Neutrophil (primary cell): ENCODE results near the gene PRSS50.

Experiments
- H3K27ac ChIP-seq: fragments of 200-600 bp; sonication (generic); 2 replicates; pipeline ENCODE4 v1.5.1; 2016; ENCODE audit warnings: mild to moderate bottlenecking, moderate library complexity
- H3K27me3 ChIP-seq: fragments of 200-600 bp; sonication (generic); 2 replicates; pipeline ENCODE4 v1.6.0; 2016; ENCODE audit warnings: mild to moderate bottlenecking
- H3K36me3 ChIP-seq: fragments of 200-600 bp; sonication (generic); 2 replicates; pipeline ENCODE4 v1.5.1; 2017
- H3K4me1 ChIP-seq, 2 experiments: fragments of 200-600 bp in 1 of 2; sonication (generic) in 1 of 2; 1 replicate in 1 of 2; 2 replicates in 1 of 2; pipeline versions ENCODE4 v1.5.1 to v1.6.1; 2013 to 2016; ENCODE audit warnings: low read depth in 1 of 2, low read length in 1 of 2, mild to moderate bottlenecking in 1 of 2, moderate library complexity in 1 of 2; ENCODE audit not compliant: control insufficient read depth in 1 of 2, insufficient read depth in 1 of 2
- H3K4me3 ChIP-seq, 2 experiments: fragments of 200-600 bp in 1 of 2; sonication (generic) in 1 of 2; 1 replicate in 1 of 2; 2 replicates in 1 of 2; pipeline ENCODE4 v1.5.1; 2013 to 2016; ENCODE audit warnings: low read depth in 1 of 2, low read length in 1 of 2, mild to moderate bottlenecking in 1 of 2, moderate library complexity in 1 of 2
- H3K9me3 ChIP-seq: fragments of 200-600 bp; sonication (generic); 2 replicates; pipeline ENCODE4 v1.5.1; 2016
- TF ChIP-seq, protein P1 (sequence below): fragments of 200-600 bp; sonication (generic); IDR thresholded peaks from 2 replicates; pipeline ENCODE4 v1.5.1; 2016; ENCODE audit warnings: antibody characterized with exemption

PRSS50 gene

DNA sequence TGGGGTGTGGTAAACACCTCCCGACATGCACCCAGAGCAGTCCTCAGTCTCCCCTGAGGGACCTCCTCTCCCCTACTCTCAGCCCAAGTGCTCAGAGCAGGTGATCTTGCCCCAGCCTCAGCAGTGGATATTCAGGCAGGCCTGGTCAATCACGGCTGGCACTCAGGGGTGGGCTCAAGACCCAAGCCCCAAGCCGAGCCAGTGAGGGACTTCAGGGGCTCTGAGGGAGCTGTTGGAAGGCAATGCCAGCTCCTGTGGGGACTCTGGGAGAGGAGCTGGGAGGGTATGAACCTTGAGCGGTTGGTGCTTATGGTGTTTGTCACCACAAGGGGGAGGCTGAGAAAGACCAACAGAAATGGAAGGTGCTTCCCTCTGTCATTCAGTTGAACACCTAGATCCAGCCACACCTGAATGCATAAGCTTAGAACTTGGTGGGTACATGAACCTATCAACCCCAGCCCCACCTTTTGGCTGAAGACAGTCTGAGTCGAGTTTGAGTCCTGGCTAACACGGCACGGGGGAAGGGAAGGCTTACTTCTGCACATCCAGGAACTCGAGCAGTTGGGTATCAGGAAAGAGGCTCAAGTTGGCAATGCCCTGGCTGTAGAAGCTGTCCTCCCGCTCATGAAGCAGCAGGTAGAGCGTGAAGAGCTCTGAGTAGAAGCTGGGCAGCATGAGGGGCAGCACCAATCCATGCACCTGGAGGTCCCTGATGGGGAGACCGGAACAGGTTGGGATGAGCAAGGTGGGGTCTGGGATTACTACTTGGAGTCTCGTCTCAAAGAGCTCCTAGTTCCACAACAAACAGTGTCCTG lies 43.4 kb downstream of the PRSS50 start:
- TF ChIP-seq, protein P1, sequence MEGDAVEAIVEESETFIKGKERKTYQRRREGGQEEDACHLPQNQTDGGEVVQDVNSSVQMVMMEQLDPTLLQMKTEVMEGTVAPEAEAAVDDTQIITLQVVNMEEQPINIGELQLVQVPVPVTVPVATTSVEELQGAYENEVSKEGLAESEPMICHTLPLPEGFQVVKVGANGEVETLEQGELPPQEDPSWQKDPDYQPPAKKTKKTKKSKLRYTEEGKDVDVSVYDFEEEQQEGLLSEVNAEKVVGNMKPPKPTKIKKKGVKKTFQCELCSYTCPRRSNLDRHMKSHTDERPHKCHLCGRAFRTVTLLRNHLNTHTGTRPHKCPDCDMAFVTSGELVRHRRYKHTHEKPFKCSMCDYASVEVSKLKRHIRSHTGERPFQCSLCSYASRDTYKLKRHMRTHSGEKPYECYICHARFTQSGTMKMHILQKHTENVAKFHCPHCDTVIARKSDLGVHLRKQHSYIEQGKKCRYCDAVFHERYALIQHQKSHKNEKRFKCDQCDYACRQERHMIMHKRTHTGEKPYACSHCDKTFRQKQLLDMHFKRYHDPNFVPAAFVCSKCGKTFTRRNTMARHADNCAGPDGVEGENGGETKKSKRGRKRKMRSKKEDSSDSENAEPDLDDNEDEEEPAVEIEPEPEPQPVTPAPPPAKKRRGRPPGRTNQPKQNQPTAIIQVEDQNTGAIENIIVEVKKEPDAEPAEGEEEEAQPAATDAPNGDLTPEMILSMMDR = no peak
- H3K27me3 ChIP-seq = no peaks in the 10 kb centered on the region
- no peaks in the 10 kb centered on the region for H3K4me1 ChIP-seq
- H3K36me3 ChIP-seq = no peaks in the 10 kb centered on the region
- no peak overlapping the region for H3K4me3 ChIP-seq
- H3K9me3 ChIP-seq = no peaks in the 10 kb centered on the region
- H3K27ac ChIP-seq = no peak overlapping the region

DNA sequence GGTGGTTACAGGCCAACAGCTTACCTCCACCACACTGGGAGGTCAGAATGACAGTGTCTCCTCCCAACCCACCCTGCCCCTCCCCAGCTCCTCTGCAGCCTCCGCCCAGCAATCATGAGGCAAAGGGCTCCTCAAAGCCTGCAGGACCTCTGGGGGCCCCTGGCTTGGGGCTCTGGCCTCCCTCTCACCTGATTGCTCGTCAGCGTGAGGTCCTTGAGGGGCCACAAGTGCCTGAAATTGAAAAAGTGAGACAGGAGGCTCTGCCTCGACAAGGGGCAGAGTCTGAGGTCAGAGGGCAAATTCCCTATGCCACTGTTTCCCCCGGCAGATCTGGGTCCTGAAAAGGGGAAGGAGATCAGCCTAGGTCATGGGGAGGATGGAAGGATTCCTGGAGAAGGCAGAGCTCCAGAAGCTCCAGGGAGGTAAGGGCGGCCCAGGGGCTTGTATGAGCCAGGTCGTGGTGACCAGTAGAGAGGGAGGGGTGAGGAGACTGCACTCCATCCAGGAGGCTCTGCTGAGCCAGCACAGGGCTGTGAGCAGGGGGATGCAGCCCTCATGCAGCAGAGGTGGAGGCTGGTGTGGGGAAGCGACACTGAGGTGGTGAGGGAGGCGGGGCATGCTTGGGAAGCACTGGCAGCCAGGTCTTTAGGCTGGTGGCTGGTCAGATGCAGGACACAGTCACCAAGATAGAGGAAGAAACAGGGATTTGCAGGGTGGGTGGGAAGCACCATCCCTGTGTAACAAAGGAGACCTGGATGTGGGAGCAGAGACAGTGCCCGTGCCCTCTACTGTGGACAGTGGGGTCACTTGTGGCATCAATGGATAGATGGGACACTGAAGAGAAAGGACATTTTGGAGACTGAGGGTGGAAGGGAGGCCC lies 44.3 kb downstream of the PRSS50 start:
- Histone ChIP-seq H3K4me3 (no peak overlapping the region), H3K27me3 (no peaks in the 10 kb centered on the region), H3K27ac (no peak overlapping the region), H3K9me3 (no peaks in the 10 kb centered on the region), H3K4me1 (no peaks in the 10 kb centered on the region), H3K36me3 (no peaks in the 10 kb centered on the region)
- TF ChIP-seq, protein P1 = no peak

DNA sequence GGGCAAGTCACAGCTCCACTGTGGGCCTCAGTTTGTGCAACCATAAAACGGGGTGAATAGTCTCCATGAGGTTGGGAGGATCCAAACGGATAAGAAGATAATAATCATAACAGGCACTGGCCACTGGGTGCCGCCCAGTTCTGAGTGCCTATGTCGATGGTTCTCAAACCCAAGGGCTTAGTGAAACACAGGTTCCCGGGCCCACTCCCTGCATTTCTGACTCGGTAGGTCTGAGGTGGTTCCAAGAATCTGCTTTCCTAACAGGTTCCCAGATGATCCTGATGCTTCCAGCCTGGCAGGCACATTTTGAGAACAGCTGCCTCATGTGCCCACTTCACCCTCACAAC lies 45.3 kb downstream of the PRSS50 start:
- Histone ChIP-seq H3K27ac (no peak overlapping the region), H3K27me3 (no peaks in the 10 kb centered on the region), H3K36me3 (no peaks in the 10 kb centered on the region), H3K9me3 (no peaks in the 10 kb centered on the region), H3K4me1 (no peaks in the 10 kb centered on the region), H3K4me3 (no peak overlapping the region)
- TF ChIP-seq, protein P1 = no peak

DNA sequence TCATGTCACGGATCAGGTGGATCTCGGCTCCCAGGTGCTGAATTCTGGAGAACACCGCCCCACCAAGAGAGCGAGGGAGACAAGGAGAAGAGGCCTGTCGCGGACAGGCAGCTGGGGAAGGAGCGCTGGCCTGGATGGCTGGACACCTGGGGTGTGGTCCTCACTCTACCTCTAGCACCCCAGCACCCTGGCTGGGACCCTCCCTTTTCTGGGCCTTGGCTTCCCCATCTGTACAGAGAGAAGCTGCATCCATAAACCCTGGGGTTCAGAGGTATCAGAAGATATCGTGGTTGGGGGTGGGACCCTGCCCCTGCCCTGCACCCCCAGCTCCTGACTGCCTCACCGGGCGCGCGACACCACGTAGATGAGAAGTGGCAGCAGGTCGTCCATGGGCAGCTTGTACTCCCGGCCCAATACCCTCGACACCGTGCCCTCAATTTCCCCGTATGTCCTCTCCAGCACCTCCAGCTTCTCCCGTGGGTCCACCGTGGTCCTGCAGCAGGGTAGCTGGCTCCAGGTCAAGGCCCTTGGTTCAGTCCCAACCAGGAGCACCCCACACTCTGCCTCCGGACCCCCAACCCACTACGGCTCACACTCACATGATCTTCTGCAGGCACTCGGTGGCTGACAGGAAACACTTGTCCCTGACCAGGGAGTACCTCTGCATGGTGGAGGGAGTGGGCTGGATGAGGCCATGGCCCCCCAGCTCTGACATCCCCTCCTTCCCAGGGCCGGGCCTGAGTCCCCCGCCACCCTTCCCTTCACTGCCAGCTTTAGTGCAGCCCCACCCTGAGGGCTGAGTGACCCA lies 45.9 kb downstream of the PRSS50 start:
- no peaks in the 10 kb centered on the region for H3K27me3 ChIP-seq
- no peaks in the 10 kb centered on the region for H3K36me3 ChIP-seq
- H3K27ac ChIP-seq = no peak overlapping the region
- TF ChIP-seq, protein P1 = no peak
- H3K4me3 ChIP-seq = no peak overlapping the region
- H3K4me1 ChIP-seq = no peaks in the 10 kb centered on the region
- H3K9me3 ChIP-seq = no peaks in the 10 kb centered on the region

DNA sequence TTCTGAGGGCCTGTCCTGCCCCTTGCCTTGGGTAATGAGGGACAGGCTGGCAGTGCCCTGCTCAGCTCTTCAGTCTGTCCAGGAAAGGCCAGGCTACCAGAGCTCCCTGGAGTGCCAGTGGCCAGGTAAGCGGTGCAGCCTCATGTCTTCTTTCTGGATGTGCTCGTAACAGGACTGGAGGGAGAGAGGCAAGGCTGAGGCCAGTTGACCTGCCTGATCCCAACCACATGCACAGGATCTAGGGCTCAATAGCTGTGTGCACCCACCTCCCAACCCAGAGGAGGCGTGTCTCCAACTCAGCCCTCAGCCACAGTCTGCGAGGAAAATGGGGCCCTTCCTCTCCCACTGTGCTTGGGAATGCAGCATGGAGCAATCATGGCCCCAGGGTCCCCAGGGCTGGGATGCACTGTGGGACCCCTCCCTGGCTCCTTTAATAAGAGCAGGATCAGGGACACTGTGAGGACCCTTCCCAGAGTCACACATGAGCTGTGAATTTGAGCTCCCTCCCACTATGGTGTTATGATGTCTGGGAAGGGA lies 46.7 kb downstream of the PRSS50 start:
- Histone ChIP-seq H3K9me3 (no peaks in the 10 kb centered on the region), H3K27me3 (no peaks in the 10 kb centered on the region), H3K4me3 (no peak overlapping the region), H3K4me1 (no peaks in the 10 kb centered on the region), H3K27ac (no peak overlapping the region), H3K36me3 (no peaks in the 10 kb centered on the region)
- TF ChIP-seq, protein P1 = no peak
